Measurements from ENCODE around the gene MED12L. TPM values are rescaled to one million over a fixed set of nuclear protein-coding genes. Genes with fewer than 3 reads are reported as not detected.
A peak's percentile ranks its signal among the peaks of the same experiment; 100 is the strongest.
"Not testable (repeated sequence)": the region's sequence is repeated elsewhere in the genome, so short reads cannot be mapped to it uniquely, and the experiment has no call there.

MED12L gene
- polyA plus RNA-seq, 1 experiment, result 0.06 TPM

DNA sequence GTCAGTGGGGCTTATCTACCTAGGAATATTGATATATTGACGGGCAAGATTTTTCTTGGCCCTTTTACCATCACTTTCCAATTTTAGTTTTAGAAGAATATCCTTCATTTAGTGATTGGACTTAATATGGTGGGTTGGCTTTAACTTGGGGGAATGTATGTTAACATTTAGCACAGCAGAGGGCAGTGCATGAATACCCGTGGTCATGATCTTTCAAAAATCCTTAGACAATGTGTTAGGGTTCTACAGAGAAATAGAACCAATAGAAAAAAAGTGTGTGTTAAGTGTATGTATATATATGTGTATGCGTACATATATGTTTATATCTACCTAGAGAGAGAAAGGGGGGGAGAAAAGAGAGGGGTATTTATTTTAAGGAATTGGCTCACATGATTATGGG is 80.7 kb downstream of the MED12L start:
- ChIA-PET CTCF (interaction anchor here (3.0 to 3.3 kb wide), 2 partner anchors 10 to 120 kb away, joined by 12 to 60 read pairs; no protein-coding TSS in a partner anchor), POLR2A (no interaction called here)
- Histone ChIP-seq H3K4me3 (ENCODE audit: low read depth, low read length) (no peak overlapping the region), H3K36me3 (ENCODE audit: control insufficient read depth, insufficient read depth, low read length) (no peaks in the 10 kb centered on the region), H3K27me3 (ENCODE audit: control insufficient read depth, insufficient read depth, low read length) (no peaks in the 10 kb centered on the region)
- TF ChIP-seq, protein P1, sequence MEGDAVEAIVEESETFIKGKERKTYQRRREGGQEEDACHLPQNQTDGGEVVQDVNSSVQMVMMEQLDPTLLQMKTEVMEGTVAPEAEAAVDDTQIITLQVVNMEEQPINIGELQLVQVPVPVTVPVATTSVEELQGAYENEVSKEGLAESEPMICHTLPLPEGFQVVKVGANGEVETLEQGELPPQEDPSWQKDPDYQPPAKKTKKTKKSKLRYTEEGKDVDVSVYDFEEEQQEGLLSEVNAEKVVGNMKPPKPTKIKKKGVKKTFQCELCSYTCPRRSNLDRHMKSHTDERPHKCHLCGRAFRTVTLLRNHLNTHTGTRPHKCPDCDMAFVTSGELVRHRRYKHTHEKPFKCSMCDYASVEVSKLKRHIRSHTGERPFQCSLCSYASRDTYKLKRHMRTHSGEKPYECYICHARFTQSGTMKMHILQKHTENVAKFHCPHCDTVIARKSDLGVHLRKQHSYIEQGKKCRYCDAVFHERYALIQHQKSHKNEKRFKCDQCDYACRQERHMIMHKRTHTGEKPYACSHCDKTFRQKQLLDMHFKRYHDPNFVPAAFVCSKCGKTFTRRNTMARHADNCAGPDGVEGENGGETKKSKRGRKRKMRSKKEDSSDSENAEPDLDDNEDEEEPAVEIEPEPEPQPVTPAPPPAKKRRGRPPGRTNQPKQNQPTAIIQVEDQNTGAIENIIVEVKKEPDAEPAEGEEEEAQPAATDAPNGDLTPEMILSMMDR (IDR thresholded peaks at IDR 0.05; ENCODE audit: insufficient read depth, low read depth, low read length), result peak; percentile 18; the same call in 1 of the 2 replicates
- DNase-seq (ENCODE audit: low read depth), result no peak

DNA sequence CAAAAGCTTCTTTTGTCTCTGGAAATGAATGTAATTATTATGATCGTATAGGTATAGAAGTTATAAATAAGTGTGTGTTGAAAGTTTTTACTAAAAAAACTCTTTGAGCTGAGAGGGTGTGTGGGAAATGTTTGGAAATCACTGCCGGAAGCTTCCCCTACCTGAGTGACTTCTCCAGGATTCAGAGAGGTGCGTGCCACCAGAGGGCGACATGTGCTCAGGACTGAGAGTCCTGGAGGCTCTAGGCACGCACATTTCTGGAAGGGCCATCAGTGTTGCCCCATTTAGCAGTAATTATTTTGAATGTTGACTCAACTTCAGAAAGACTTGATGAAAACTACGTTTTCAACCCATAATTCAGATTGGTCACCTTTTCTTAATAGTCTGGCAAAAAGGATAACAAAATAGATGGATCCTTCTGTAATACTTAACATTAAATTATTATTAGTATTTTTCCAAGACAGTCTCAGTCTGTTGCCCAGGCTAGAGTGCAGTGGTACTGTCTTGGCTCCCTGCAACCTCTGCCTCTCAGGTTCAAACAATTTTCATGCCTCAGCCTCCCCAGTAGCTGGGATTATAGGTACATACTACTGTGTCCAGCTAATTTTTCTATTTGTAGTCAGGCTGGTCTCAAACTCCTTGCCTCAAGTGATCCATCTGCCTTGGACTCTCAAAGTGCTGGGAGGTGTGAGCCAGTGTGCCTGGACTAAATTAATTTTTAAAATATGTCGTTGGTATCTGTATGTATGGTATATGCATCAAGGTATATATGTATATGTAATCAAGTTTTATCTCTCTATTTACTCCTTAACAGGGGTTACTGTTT is 83.0 kb downstream of the MED12L start:
- TF ChIP-seq, protein P1 (IDR thresholded peaks at IDR 0.05; ENCODE audit: insufficient read depth, low read depth, low read length), result peak; percentile 85
- no peaks in the 10 kb centered on the region for H3K36me3 ChIP-seq (ENCODE audit: control insufficient read depth, insufficient read depth, low read length)
- CTCF ChIA-PET, result interaction anchor here (0.5 to 6.5 kb wide), 24 partner anchors 10 to 751 kb away, joined by 3 to 94 read pairs (median 4); partner anchors contain the start of gene P2RY14
- POLR2A ChIA-PET, result no interaction called here
- no peak overlapping the region for H3K4me3 ChIP-seq (ENCODE audit: low read depth, low read length)
- DNase-seq (ENCODE audit: low read depth), result no peak
- H3K27me3 ChIP-seq (ENCODE audit: control insufficient read depth, insufficient read depth, low read length), result no peaks in the 10 kb centered on the region

DNA sequence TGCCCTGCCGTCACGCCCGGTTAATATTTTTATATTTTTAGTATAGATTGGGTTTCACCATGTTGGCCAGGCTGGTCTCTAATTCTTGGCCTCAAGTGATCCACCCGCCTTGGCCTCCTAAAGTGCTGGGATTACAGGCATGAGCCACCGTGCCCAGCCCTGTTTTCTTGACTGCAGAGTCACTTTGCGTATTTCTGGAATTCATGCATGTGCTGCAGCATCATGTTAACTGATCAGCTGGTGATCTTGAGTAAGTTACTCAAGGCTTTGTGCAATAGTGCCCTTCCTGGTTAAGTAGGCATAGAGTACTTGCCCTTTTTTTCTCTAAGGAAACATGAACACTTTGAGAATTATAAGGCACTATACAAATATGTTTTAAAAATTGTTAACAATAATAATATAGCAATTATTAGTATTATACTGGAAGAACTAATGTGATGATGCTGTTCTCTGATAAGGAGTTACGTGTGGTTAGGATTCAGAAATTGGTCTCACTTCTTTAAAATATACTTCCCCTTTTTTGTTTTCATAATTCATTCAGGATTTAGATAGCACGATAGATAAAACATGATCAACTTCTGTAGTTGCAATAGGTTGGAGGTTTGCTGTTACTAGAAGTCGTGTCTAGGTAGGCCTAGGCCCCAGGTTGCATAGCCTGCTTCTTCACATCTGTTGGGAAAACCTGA is 83.9 kb downstream of the MED12L start:
- DNase-seq (ENCODE audit: low read depth), result no peak
- H3K36me3 ChIP-seq (ENCODE audit: control insufficient read depth, insufficient read depth, low read length), result no peaks in the 10 kb centered on the region
- ChIA-PET CTCF (interaction anchor here (1.0 to 6.5 kb wide), 12 partner anchors 10 to 750 kb away, joined by 3 to 94 read pairs (median 10); partner anchors contain the start of gene P2RY14), POLR2A (no interaction called here)
- TF ChIP-seq, protein P1 (IDR thresholded peaks at IDR 0.05; ENCODE audit: insufficient read depth, low read depth, low read length), result no peak
- H3K4me3 ChIP-seq (ENCODE audit: low read depth, low read length), result no peak overlapping the region
- no peaks in the 10 kb centered on the region for H3K27me3 ChIP-seq (ENCODE audit: control insufficient read depth, insufficient read depth, low read length)

DNA sequence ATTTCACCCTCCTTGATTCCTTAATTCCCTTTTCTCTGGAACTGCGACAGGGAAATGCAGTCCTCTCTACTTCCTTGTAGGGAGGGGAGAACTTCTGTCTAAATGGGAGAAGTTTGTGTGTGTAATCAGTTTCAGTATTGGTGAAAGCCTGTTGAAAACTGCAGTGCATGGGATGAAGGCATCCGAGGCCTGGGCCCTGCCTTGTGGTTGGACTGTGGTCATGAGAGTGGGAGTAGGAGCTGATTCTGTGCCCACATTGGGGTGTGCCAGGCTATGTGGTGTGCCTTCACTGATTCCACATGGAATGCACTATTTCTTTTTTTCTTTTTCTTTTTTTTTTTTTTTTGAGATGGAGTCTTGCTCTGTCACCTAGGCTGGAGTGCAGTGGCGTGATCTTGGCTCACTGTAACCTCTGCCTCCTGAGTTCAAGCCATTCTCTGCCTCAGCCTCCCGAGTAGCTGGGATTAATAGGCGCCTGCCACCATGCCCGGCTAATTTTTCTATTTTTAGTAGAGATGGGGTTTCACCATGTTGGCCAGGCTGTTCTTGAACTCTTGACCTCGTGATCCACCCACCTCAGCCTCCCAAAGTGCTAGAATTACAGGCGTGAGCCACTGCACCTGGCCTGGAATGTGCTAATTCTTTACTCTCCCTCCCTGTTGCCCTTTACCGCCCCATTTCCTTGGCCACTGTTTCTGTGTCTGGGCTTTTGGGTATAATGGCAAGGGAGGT is 84.7 kb downstream of the MED12L start:
- DNase-seq (ENCODE audit: low read depth); H3K4me3 ChIP-seq (ENCODE audit: low read depth, low read length); H3K36me3 ChIP-seq (ENCODE audit: control insufficient read depth, insufficient read depth, low read length); POLR2A ChIA-PET; H3K27me3 ChIP-seq (ENCODE audit: control insufficient read depth, insufficient read depth, low read length): not testable (repeated sequence)
- CTCF ChIA-PET, result interaction anchor here (0.6 to 6.5 kb wide), 3 partner anchors 23 to 277 kb away, joined by 3 to 94 read pairs (median 3); partner anchors contain the start of gene P2RY14

DNA sequence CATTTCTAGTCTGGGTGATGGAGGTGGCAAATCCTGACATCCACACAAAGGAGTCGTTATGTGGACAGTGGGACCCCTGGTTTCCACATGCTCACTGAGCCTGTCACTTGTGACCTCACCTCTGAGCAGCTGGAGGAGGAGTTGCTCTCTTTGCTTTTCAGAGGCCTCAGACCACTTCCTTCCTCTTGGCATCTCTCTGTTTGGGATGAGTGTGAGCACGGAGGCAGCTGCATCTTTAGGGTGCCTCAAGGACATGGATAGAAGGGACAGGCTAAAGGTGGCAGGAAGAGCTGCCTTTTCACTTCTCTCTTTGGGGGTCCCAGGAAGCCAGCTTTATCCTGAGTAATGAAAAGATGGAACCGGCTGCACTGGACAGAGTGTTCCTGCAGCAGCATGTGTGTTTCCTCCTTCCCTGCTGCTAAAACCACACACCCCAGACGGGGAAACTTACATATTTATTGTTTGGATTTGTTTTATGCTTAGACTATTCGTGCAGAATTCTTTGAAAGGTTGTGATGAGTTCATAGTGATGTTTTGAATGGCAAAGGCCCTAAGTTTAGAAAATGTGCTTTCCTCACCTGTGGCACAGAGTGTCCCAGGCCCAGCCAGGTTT is 85.8 kb downstream of the MED12L start:
- Histone ChIP-seq H3K36me3 (ENCODE audit: control insufficient read depth, insufficient read depth, low read length) (no peaks in the 10 kb centered on the region), H3K27me3 (ENCODE audit: control insufficient read depth, insufficient read depth, low read length) (no peaks in the 10 kb centered on the region), H3K4me3 (ENCODE audit: low read depth, low read length) (no peak overlapping the region)
- TF ChIP-seq, protein P1 (IDR thresholded peaks at IDR 0.05; ENCODE audit: insufficient read depth, low read depth, low read length), result no peak
- CTCF ChIA-PET, result interaction anchor here (0.8 to 6.5 kb wide), 3 partner anchors 57 to 208 kb away, joined by 3 to 94 read pairs (median 3); partner anchors contain the start of gene P2RY14
- no peak for DNase-seq (ENCODE audit: low read depth)
- POLR2A ChIA-PET, result no interaction called here
